GM23248 (cell line): ENCODE data around the gene NEGR1.

Experiments used
- EZH2 ChIP-seq: fragments of 200-600 bp; sonication (generic); IDR thresholded peaks from 2 replicates; pipeline ENCODE4 v1.6.1; 2018; ENCODE audit warnings: antibody characterized with exemption, mild to moderate bottlenecking; ENCODE audit not compliant: insufficient read depth, poor library complexity, severe bottlenecking
- EZH2phosphoT487 ChIP-seq: fragments of 200-600 bp; sonication (generic); IDR thresholded peaks from 2 replicates; pipeline ENCODE4 v1.6.1; 2018; ENCODE audit warnings: antibody characterized with exemption, moderate library complexity, mild to moderate bottlenecking, low read depth; ENCODE audit not compliant: insufficient read depth

DNA sequence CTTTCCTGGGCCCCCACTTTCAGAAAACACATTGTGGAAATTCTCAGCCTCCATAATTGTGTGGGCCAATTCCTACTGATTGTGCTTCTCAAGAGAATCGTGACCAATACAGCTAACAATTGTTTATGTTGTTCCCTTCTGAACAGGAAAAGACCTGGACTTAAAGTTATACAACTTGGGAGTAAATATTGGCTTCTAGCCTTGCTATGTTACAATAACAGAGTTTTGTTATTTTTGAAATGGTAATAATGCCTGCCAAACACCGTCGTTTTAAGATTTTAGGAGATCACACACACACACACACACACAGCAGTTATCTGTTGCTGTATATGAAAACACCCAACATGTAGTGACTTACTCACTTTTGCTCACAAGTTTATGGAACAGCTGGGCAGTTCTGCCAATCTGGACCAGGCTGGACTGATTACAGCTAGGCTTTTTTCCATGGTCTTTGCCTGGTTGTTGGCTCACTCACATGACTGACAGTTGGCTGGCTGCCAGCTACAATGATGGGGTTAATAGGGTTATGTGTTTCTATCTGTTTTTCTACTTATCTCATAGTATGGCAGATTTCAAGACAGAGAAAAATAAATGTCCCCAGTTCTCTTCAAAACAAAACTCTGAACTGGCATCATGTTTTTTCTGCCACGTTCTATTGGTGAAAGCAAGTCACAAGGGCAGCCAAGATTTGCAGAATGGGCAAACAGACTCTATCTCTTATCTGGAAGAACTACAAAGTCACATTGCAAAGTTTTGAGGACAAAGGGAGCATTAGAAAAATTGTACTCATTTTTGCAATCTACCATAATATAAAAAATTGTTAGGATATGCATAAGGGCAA is 447.5 kb downstream of the NEGR1 start:
- TF ChIP-seq EZH2 (no peak), EZH2phosphoT487 (no peak)
